Measurements from ENCODE around the gene TIGIT.
A peak's percentile ranks its signal among the peaks of the same experiment; 100 is the strongest.

GRCh38 chr3:114299421-114299820, 5.6 kb downstream of the TIGIT start:
- TF ChIP-seq CTCF (IDR thresholded peaks at IDR 0.05 in 2 of 3, conservative IDR thresholded peaks at IDR 0.05 in 1 of 3; ENCODE audit: control insufficient read depth in 2 of 3, extremely low read depth in 1 of 3, insufficient read depth in 1 of 3, low read depth in 3 of 3, low read length in 3 of 3) (peak; percentile 19 to 33 (median 22); a peak in 2 of 6 replicates), SPI1 (IDR thresholded peaks at IDR 0.05; ENCODE audit: borderline replicate concordance, insufficient read depth, low read depth, low read length) (no peak), CBFB (IDR thresholded peaks at IDR 0.05; ENCODE audit: low read depth) (no peak), SMC3 (IDR thresholded peaks at IDR 0.05; ENCODE audit: borderline replicate concordance, low read length) (no peak), SP1 (IDR thresholded peaks at IDR 0.05; ENCODE audit: low read depth, low read length) (no peak), ZBTB4 (CRISPR knock-in tag; IDR thresholded peaks at IDR 0.05) (no peak), CREB1 (IDR thresholded peaks at IDR 0.05; ENCODE audit: low read depth) (no peak), TAF1 (IDR thresholded peaks at IDR 0.05; ENCODE audit: borderline replicate concordance, low read depth, low read length) (no peak), POLR2A (IDR thresholded peaks at IDR 0.05; ENCODE audit: low read depth, low read length) (no peak), CEBPB (IDR thresholded peaks at IDR 0.05; ENCODE audit: borderline replicate concordance in 1 of 2, low read depth in 2 of 2, low read length in 2 of 2) (no peak), BHLHE40 (IDR thresholded peaks at IDR 0.05; ENCODE audit: borderline replicate concordance in 1 of 2, low read depth in 2 of 2, low read length in 1 of 2) (no peak), EP300 (IDR thresholded peaks at IDR 0.05; ENCODE audit: borderline replicate concordance in 1 of 2, control insufficient read depth in 1 of 2, low read depth in 2 of 2, low read length in 2 of 2) (no peak), MEF2A (IDR thresholded peaks at IDR 0.05; ENCODE audit: insufficient read depth, low read depth, low read length) (no peak)

Data from GM12878 (cell line).